WTC11 (cell line): ENCODE measurements around the gene MDGA2. TPM values are rescaled to one million over a fixed set of nuclear protein-coding genes. Genes with fewer than 3 reads are reported as not detected.

Experiments used
- ATAC-seq: fragments of 200-7000 bp; cut with Tn5 transposase; 2 replicates; pipeline ENCODE4 v1.10.0; 2021; ENCODE audit warnings: mild to moderate bottlenecking, moderate library complexity
- CTCF ChIA-PET: fragments of 300-600 bp; sonication (Branson Sonifier 250); formaldehyde crosslinking; loops from one replicate; lab custom pipeline; 2021; ENCODE audit warnings: antibody characterized with exemption; lab: Charles Lee
- POLR2A ChIA-PET: fragments of 350-600 bp; sonication (Branson Sonifier 250); formaldehyde crosslinking; loops from one replicate; lab custom pipeline; 2021; ENCODE audit warnings: antibody characterized with exemption; lab: Charles Lee
- DNase-seq: peaks from one replicate; pipeline ENCODE4 v3.0.0; 2021; ENCODE audit warnings: low spot score
- H3K27ac Mint-ChIP-seq: 2 replicates; pipeline ENCODE4 v1.8.0; 2021; ENCODE audit warnings: mixed read lengths
- H3K27me3 Mint-ChIP-seq: 2 replicates; pipeline ENCODE4 v1.8.0; 2021; ENCODE audit warnings: low read depth, mild to moderate bottlenecking, moderate library complexity, mixed read lengths
- H3K36me3 Mint-ChIP-seq: 2 replicates; pipeline ENCODE4 v1.8.0; 2021; ENCODE audit warnings: mixed read lengths
- H3K4me1 Mint-ChIP-seq: 2 replicates; pipeline ENCODE4 v1.8.0; 2022; ENCODE audit warnings: mixed read lengths
- H3K4me3 Mint-ChIP-seq: 2 replicates; pipeline ENCODE4 v1.8.0; 2021; ENCODE audit warnings: mild to moderate bottlenecking, moderate library complexity, mixed read lengths
- H3K9me3 Mint-ChIP-seq: 2 replicates; pipeline ENCODE4 v1.8.0; 2021; ENCODE audit warnings: mixed read lengths
- CBFB ChIP-seq: sonication (generic); formaldehyde crosslinking; IDR thresholded peaks from 2 replicates; pipeline ENCODE4 v1.8.1; 2022; ENCODE audit warnings: mild to moderate bottlenecking, low read depth, missing genetic modification reagents
- CREM ChIP-seq: sonication (generic); formaldehyde crosslinking; IDR thresholded peaks from 2 replicates; pipeline ENCODE4 v1.8.1; 2022; ENCODE audit warnings: mild to moderate bottlenecking, missing genetic modification reagents, moderate library complexity
- ESRRA ChIP-seq: sonication (generic); formaldehyde crosslinking; IDR thresholded peaks from 2 replicates; pipeline ENCODE4 v1.8.1; 2022; ENCODE audit warnings: mild to moderate bottlenecking, missing genetic modification reagents, borderline replicate concordance
- GABPB1 ChIP-seq: sonication (generic); formaldehyde crosslinking; IDR thresholded peaks from 2 replicates; pipeline ENCODE4 v1.8.1; 2023; ENCODE audit warnings: mild to moderate bottlenecking, missing genetic modification reagents
- HMGA2 ChIP-seq: fragments of 250-450 bp; sonication (Bioruptor Pico); IDR thresholded peaks from 2 replicates; pipeline ENCODE4 v1.4.0; 2021; ENCODE audit warnings: mild to moderate bottlenecking, moderate library complexity
- HMGXB4 ChIP-seq: sonication (generic); formaldehyde crosslinking; IDR thresholded peaks from 2 replicates; pipeline ENCODE4 v1.8.1; 2023; ENCODE audit warnings: mild to moderate bottlenecking, moderate library complexity, missing genetic modification reagents
- IRF2 ChIP-seq: sonication (generic); formaldehyde crosslinking; IDR thresholded peaks from 2 replicates; pipeline ENCODE4 v1.8.0; 2022; ENCODE audit warnings: low read depth, missing genetic modification reagents, borderline replicate concordance
- MYBL2 ChIP-seq: sonication (generic); formaldehyde crosslinking; IDR thresholded peaks from 2 replicates; pipeline ENCODE4 v1.8.1; 2023; ENCODE audit warnings: mild to moderate bottlenecking, moderate library complexity, missing genetic modification reagents
- NFE2L1 ChIP-seq: sonication (generic); formaldehyde crosslinking; IDR thresholded peaks from 2 replicates; pipeline ENCODE4 v1.8.1; 2023; ENCODE audit warnings: missing genetic modification reagents
- NFYB ChIP-seq: sonication (generic); formaldehyde crosslinking; conservative IDR thresholded peaks from 2 replicates; pipeline ENCODE4 v1.8.0; 2022; ENCODE audit warnings: low read depth, missing genetic modification reagents
- NR2C2 ChIP-seq: sonication (generic); formaldehyde crosslinking; IDR thresholded peaks from 2 replicates; pipeline ENCODE4 v1.8.0; 2022; ENCODE audit warnings: mild to moderate bottlenecking, missing genetic modification reagents
- PRDM15 ChIP-seq: sonication (generic); formaldehyde crosslinking; IDR thresholded peaks from 2 replicates; pipeline ENCODE4 v1.8.0; 2022; ENCODE audit warnings: missing genetic modification reagents
- PRRX2 ChIP-seq: fragments of 250-450 bp; sonication (Bioruptor Pico); IDR thresholded peaks from 2 replicates; pipeline ENCODE4 v1.8.0; 2021; ENCODE audit warnings: mild to moderate bottlenecking
- RELA ChIP-seq: sonication (generic); formaldehyde crosslinking; IDR thresholded peaks from 2 replicates; pipeline ENCODE4 v1.8.1; 2022; ENCODE audit warnings: missing genetic modification reagents, mild to moderate bottlenecking, borderline replicate concordance
- RORB ChIP-seq: fragments of 250-450 bp; sonication (Bioruptor Pico); IDR thresholded peaks from 2 replicates; pipeline ENCODE4 v1.9.0; 2021; ENCODE audit warnings: mild to moderate bottlenecking
- SOX15 ChIP-seq: fragments of 250-450 bp; sonication (Bioruptor Pico); IDR thresholded peaks from 2 replicates; pipeline ENCODE4 v1.9.0; 2021; ENCODE audit warnings: mild to moderate bottlenecking
- STAT6 ChIP-seq: sonication (generic); formaldehyde crosslinking; conservative IDR thresholded peaks from 2 replicates; pipeline ENCODE4 v1.8.1; 2023; ENCODE audit warnings: mild to moderate bottlenecking, low read depth, missing genetic modification reagents, moderate library complexity
- TEAD4 ChIP-seq: sonication (generic); formaldehyde crosslinking; IDR thresholded peaks from 2 replicates; pipeline ENCODE4 v1.8.0; 2022; ENCODE audit warnings: mild to moderate bottlenecking, missing genetic modification reagents
- USF2 ChIP-seq: sonication (generic); formaldehyde crosslinking; IDR thresholded peaks from 2 replicates; pipeline ENCODE4 v1.8.1; 2023; ENCODE audit warnings: mild to moderate bottlenecking, missing genetic modification reagents, moderate library complexity
- ZNF263 ChIP-seq: sonication (generic); formaldehyde crosslinking; IDR thresholded peaks from 2 replicates; pipeline ENCODE4 v1.8.1; 2022; ENCODE audit warnings: low read depth, mild to moderate bottlenecking, moderate library complexity, missing genetic modification reagents
- ZNF396 ChIP-seq: fragments of 250-450 bp; sonication (Bioruptor Pico); IDR thresholded peaks from 2 replicates; pipeline ENCODE4 v1.8.0; 2021; ENCODE audit warnings: mild to moderate bottlenecking, moderate library complexity, borderline replicate concordance
- total RNA-seq: library from RNA; stranded (reverse); gene quantifications from 3 replicates; pipeline ENCODE4 v1.2.3, GENCODE V29; 2021

MDGA2 gene
- total RNA-seq, 1 experiment from 2014 or later: 4.9 TPM

- TF ChIP-seq HMGXB4 (CRISPR knock-in tag) (no peak), NR2C2 (CRISPR knock-in tag) (no peak), RORB (CRISPR knock-in tag) (no peak), ZNF396 (CRISPR knock-in tag) (no peak)
Measured at GRCh38 chr14:47264842-47265241, 410.6 kb downstream of the MDGA2 start (continued).

GRCh38 chr14:47262801-47263200 is 412.6 kb downstream of the MDGA2 start:
- Mint-ChIP-seq H3K4me1 (peaks cover 6% of the 10 kb centered on the region; the same call in 1 of the 2 replicates), H3K36me3 (peaks cover 2% of the 10 kb centered on the region; the same call in 1 of the 2 replicates), H3K4me3 (no peak overlapping the region), H3K9me3 (peaks cover 17% of the 10 kb centered on the region), H3K27me3 (no peaks in the 10 kb centered on the region), H3K27ac (no peak overlapping the region)
- ChIA-PET CTCF (no interaction called here), POLR2A (no interaction called here)
- TF ChIP-seq PRDM15 (CRISPR knock-in tag) (no peak), IRF2 (CRISPR knock-in tag) (no peak), HMGA2 (CRISPR knock-in tag) (no peak), ESRRA (CRISPR knock-in tag) (no peak)
- ATAC-seq (no peak), DNase-seq (no peak)

- ChIA-PET POLR2A (no interaction called here), CTCF (no interaction called here)
- H3K9me3 Mint-ChIP-seq: peaks cover 21% of the 10 kb centered on the region
- H3K36me3 Mint-ChIP-seq: peaks cover 5% of the 10 kb centered on the region; the same call in 1 of the 2 replicates
- ATAC-seq (no peak), DNase-seq (no peak)
- no peak overlapping the region for H3K4me3 Mint-ChIP-seq
- no peak overlapping the region for H3K27ac Mint-ChIP-seq
- H3K4me1 Mint-ChIP-seq: peaks cover 6% of the 10 kb centered on the region; the same call in 1 of the 2 replicates
- no peaks in the 10 kb centered on the region for H3K27me3 Mint-ChIP-seq
- no peak for TF ChIP-seq NFYB (CRISPR knock-in tag)
- TF ChIP-seq SOX15 (CRISPR knock-in tag): no peak
- no peak for TF ChIP-seq TEAD4
- TF ChIP-seq MYBL2 (CRISPR knock-in tag): no peak
- no peak for TF ChIP-seq PRRX2 (CRISPR knock-in tag)
- TF ChIP-seq NFE2L1 (CRISPR knock-in tag): no peak
- no peak for TF ChIP-seq CREM
- TF ChIP-seq RELA (CRISPR knock-in tag): no peak
- TF ChIP-seq CBFB (CRISPR knock-in tag): no peak
- TF ChIP-seq ZNF263 (CRISPR knock-in tag): no peak
- no peak for TF ChIP-seq GABPB1 (CRISPR knock-in tag)
- no peak for TF ChIP-seq STAT6 (CRISPR knock-in tag)
- TF ChIP-seq USF2: no peak
Measured at GRCh38 chr14:47261350-47261749, 414.1 kb downstream of the MDGA2 start.
